Activated CD8-positive, alpha-beta memory T cell treated with anti-CD3 and anti-CD28 coated beads for 48 hours (primary cell): ENCODE measurements around the gene MMD2.

ENCODE experiments used
- DNase-seq, 3 experiments: peaks; one replicate each; pipeline ENCODE4 v3.0.0-alpha.2; 2020; ENCODE audit warnings: low read depth in 2 of 3, low spot score in 2 of 3

The MMD2 gene

DNA sequence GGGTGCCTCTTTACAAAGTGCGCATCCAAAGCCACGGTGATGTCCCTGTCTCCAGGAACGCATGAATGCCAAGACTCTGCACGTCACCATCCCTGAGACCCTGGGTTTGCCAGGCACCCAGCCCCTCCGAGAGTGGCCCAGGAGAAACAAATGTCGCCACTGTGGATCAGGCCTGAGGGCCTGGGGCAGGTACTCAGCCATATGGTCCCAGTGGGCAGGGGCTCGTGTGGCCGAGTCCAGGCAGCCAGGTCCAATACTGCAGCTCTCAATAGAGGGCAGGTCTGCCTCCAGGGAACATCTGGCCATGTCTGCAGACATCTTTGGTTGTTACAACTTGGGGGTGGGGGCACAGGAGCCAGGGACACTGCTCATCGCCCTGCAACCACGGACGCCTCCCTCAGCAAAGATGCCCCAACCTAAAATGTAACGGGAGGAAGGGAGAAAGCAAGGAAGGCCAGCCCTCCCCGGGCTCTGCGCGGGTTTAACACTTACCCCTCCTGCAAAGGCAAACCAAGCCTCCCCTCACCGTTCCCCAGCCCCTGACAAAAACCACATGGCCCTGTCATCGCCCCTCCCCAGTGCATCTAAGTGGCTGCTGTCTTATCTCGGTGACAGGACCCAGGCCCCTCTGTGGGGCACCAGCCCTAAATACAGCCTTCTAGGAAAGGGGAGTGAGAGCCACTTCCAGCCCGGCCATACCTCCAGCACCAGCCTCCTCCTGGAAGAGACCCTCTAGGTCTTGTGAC, 86.9 kb downstream of the MMD2 start:
- no peak for DNase-seq

DNA sequence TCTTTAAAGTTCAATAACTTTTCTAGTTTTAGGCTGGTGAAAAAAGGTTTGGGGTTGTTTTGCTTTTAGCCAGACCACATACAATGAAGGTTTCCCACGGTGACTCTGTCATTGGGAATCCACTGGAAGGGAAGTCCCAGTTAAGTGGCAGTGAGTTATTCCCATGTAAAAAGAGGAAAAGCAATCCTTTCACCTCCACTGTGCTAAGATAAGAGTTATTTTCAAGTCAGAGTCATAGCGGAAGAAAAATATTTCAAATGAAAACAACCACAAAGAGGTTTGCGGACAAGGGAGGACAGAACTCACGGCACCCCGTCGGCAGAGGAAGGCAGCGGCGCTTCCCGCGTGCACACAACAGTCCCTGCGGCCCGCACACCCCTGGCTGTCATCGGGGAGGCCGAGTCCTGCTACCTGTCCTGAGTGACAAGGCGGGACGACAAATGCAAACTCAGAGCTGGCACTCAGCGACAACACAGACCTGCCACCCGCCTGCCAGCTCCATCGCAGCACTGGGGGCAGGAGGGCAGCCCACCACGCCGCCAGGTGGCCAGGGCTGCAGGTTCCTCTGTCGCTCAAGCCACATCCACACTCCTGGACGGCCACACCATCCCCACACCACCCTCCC, 87.8 kb downstream of the MMD2 start:
- no peak for DNase-seq

DNA sequence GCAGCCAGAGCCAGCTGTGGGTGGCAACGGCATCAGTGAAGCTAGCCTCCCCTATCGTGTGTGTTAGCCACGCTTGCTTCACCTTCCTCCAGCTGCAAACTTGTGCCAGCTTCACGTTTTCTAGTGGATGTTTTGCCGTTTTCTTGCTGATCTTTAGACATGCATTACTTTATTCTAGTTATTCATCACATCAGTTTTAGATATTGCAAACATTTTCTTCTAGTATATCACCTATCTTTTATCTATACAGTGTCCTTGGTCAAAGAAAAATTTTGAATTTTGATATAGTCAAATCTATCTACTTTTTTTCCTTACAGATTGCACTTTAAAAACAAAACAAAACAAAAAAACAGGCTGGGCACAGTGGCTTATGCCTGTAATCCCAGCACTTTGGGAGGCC, 90.5 kb downstream of the MMD2 start:
- DNase-seq = no peak

DNA sequence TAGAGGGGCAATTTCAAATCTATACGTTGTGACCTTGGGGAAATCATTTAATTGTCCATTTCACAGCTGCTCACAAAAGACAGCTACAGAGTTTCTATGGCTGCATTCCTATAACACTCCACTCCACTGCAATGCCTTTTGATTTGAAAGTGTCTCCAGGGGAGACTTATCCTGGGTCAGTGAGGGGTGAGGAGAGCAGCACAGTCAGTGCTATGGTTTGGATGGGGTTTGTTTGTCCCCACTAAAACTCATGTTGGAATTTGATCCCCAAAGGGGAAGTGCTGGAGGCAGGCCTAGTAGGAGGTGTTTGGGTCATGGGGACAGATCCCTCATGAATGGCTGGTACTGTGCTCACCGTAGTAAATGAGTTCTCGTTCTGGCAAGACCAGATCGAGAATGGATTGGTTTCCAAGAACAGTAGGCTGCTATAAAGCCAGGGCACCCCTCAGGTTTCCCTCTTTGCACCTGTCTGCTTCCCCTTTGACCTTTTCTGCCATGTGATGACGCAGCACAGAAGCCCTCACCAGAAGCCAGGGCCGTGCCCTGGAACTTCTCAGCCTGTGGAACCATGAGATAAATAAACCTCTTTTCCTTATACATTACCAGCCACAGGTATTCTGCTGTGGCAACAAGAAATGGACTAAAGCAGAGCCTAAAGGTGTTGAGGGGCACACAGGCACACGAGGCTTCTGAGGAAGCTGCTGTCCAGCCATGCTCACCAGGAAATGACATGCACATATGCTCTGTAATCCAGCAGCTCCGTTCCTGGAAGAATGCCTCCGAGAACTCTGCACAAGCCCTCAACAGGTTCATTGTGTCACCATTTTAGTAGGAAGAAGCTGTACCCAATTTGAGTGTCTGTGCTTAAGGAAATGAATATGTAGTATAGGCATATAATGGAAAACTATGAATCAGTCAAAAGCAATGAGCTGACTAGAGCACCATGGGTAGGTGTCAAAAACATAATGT, 92.2 kb downstream of the MMD2 start:
- DNase-seq = no peak

DNA sequence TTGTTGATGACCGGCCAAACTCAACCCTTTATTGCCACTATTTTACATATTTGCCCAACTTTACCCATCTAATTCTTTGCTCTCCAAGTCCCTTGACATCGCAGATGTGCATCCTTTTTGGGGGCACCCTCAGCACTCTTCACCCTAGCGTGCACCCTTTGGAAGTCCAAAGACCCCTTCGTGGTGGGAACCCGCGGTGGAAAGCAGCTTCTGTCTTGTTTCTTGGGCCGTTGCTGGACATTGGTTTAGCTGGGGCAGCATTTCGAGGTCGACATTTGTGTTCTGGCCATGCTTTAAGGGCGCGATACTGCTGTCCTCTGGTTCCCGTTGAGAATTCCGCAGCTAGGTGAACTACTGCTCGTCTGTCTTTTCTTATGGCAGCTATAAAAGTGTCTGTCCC, 96.8 kb downstream of the MMD2 start:
- DNase-seq = no peak

DNA sequence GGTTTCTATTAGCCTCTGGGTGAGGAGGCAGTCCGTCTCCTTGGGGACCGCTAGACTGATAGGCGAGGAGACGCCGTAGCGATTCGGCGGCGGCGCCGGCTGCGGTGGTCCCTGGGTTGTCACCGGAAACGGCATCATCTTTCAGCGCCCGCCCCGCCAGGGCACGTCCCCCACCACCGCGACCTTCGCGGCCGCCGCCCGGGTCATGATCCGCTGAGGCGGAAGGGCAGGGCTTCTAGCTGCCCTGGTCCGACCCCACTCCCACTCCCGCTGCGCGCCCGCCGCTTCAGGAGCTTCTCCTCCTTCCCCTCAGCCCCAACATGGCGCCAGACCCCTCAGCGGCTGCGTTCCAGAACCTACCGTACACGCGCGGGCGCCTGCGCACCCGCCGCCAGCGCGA, 97.3 kb downstream of the MMD2 start, which contains the start of gene PAPOLB:
Gene PAPOLB, minus strand, starts transcription at position 358 of the 400 bp plus-strand sequence. Its CDS starts 220 bp downstream, at position 138.
- DNase-seq = peak in 1 of 3 experiments; percentile 23

DNA sequence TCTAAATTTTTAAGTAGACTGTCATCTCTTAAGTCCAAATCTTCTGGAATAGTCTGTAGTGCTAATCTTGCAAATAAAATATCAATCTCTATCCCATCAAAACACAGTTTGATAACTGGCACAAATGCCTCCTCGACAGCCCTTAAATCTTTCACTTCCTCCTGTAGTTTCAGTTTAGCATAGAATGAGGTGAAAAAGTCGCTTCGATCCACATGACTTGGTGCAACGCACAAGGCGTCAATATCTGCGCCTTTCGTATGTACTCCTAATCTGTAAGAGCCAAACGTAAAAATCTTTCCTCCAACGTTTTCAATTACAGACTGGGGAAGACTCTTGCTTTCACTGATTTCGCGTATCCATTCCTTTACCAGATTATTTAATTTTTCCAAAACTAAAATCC, 97.8 kb downstream of the MMD2 start:
- no peak for DNase-seq

DNA sequence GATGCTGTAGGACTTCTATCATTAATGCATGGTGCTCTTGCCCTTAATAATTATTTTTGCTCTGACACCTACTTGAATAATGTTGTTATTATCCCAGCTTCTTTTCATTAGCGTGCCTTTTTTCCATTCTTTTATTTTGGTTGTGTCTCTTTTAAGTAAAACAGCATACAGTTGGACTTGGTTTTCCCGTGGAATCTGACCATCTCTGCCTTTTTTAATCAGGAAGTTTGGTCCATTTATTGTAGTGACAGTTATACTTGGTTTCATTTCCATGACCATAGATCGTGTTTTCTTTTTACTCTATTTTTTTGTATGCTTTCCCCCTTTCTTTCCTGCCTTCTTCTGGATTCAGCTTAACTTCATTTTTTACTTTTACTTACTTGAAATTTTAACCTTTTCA, 101.8 kb downstream of the MMD2 start:
- DNase-seq = no peak

DNA sequence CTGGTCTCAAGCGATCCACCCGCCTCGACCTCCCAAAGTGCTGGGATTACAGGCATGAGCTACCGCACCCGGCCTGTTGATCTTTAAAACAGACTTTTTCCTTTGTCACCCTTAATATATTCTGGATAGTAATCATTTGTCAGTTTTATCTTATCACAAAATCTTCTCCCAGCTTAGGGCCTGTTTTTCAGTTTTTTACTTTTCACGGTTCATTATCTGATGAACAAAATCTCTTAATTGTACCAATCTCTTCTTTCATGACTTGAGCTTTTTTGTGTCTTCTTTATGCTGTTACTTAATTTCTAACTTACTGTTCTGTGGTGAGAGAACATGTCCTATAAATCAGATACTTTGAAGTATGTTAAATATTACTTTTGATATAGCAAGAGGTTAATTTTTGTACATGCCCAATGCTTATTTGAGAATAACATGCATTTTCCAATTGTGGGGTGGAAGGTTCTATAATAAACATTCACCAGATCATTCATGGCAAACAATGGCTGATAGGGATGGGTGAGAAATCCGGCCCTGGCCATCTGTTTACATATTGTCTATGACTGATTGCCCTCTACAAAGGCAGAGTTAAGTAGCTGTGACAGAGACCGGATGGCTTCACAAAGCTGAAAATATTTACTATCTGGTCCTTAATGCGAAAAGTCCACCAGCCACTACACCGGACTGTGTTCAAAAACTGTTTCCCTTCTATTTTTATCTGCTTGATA, 102.5 kb downstream of the MMD2 start:
- DNase-seq = no peak
